IMR-90 (cell line): ENCODE results near the gene ATOH8. TPM values are rescaled to one million over a fixed set of nuclear protein-coding genes. Genes with fewer than 3 reads are reported as not detected.

Experiments used
- ATAC-seq: fragments of 200-7000 bp; cut with Tn5 transposase; 2 replicates; pipeline ENCODE4 v1.9.1; 2020; ENCODE audit warnings: low read depth, mild to moderate bottlenecking, moderate library complexity
- BruUV-seq: library from RNA; stranded (reverse); fragments of 400-500 nt; replicated peaks from 2 replicates; lab custom pipeline; 2021; lab: Mats Ljungman, UMichigan
- CTCF ChIA-PET: fragments of 300-600 bp; formaldehyde crosslinking; extraction: SDS; loops from one replicate; lab custom pipeline; 2021; ENCODE audit warnings: antibody characterized with exemption; lab: Yijun Ruan, JAX
- POLR2A ChIA-PET: fragments of 300-600 bp; sonication (Branson Sonifier 250); formaldehyde crosslinking; loops from one replicate; lab custom pipeline; 2022; ENCODE audit warnings: antibody characterized with exemption; ENCODE audit not compliant: unreplicated experiment; lab: Charles Lee
- DNase-seq: peaks from one replicate; pipeline ENCODE4 v3.0.0; 2013
- H2AFZ ChIP-seq: replicated peaks from 2 replicates; pipeline ENCODE3; 2013; ENCODE audit warnings: low read length, mild to moderate bottlenecking; ENCODE audit not compliant: poor library complexity
- H2AK5ac ChIP-seq: 2 replicates; pipeline ENCODE4 v1.6.1; 2013; ENCODE audit warnings: low read depth, low read length, inconsistent platforms
- H2AK9ac ChIP-seq: replicated peaks from 2 replicates; pipeline ENCODE3; 2013; ENCODE audit warnings: mild to moderate bottlenecking, low read depth, low read length, moderate library complexity; ENCODE audit not compliant: poor library complexity
- H2BK120ac ChIP-seq: 2 replicates; pipeline ENCODE4 v1.6.1; 2013; ENCODE audit warnings: low read depth, low read length, inconsistent platforms
- H2BK15ac ChIP-seq: 3 replicates; pipeline ENCODE4 v1.6.1; 2013; ENCODE audit warnings: low read depth, low read length, inconsistent platforms
- H2BK20ac ChIP-seq: 2 replicates; pipeline ENCODE4 v1.6.1; 2013; ENCODE audit warnings: low read depth, mild to moderate bottlenecking, inconsistent platforms, low read length, moderate library complexity
- H2BK5ac ChIP-seq: 2 replicates; pipeline ENCODE4 v1.6.1; 2013; ENCODE audit warnings: mild to moderate bottlenecking, low read depth, low read length, inconsistent platforms; ENCODE audit not compliant: poor library complexity, severe bottlenecking
- H3K14ac ChIP-seq: replicated peaks from 2 replicates; pipeline ENCODE4 v1.6.1; 2013; ENCODE audit warnings: low read depth, low read length, inconsistent platforms
- H3K18ac ChIP-seq: 2 replicates; pipeline ENCODE4 v1.6.1; 2013; ENCODE audit warnings: low read depth, low read length, control low read depth
- H3K23ac ChIP-seq: 2 replicates; pipeline ENCODE4 v1.6.1; 2013; ENCODE audit warnings: low read depth, low read length, inconsistent platforms
- H3K27ac ChIP-seq: 2 replicates; pipeline ENCODE4 v1.5.1; 2013; ENCODE audit warnings: mild to moderate bottlenecking, control low read depth, low read length; ENCODE audit not compliant: insufficient read depth
- H3K27me3 ChIP-seq: 2 replicates; pipeline ENCODE4 v1.6.1; 2013; ENCODE audit warnings: low read length; ENCODE audit not compliant: control insufficient read depth, insufficient read depth
- H3K36me3 ChIP-seq: 2 replicates; pipeline ENCODE4 v1.6.1; 2013; ENCODE audit warnings: low read length, mixed read lengths; ENCODE audit not compliant: control insufficient read depth, insufficient read depth
- H3K4ac ChIP-seq: 2 replicates; pipeline ENCODE4 v1.6.1; 2013; ENCODE audit warnings: low read depth, low read length, inconsistent platforms
- H3K4me1 ChIP-seq: 2 replicates; pipeline ENCODE4 v1.6.1; 2013; ENCODE audit warnings: low read length, mixed read lengths; ENCODE audit not compliant: control insufficient read depth, insufficient read depth
- H3K4me2 ChIP-seq: 2 replicates; pipeline ENCODE4 v1.6.1; 2013; ENCODE audit warnings: low read depth, mild to moderate bottlenecking, control low read depth, low read length, moderate library complexity
- H3K4me3 ChIP-seq: 2 replicates; pipeline ENCODE4 v1.5.1; 2013; ENCODE audit warnings: low read depth, mild to moderate bottlenecking, control low read depth, low read length, moderate library complexity; ENCODE audit not compliant: insufficient read depth
- H3K56ac ChIP-seq: 2 replicates; pipeline ENCODE4 v1.6.1; 2013; ENCODE audit warnings: low read length, inconsistent platforms; ENCODE audit not compliant: insufficient read depth; ENCODE audit errors: extremely low read depth
- H3K79me1 ChIP-seq, 2 experiments: 2 replicates each; pipeline ENCODE4 v1.6.1; 2013; ENCODE audit warnings: low read length in 2 of 2, inconsistent platforms in 1 of 2, low read depth in 1 of 2
- H3K9ac ChIP-seq: 2 replicates; pipeline ENCODE4 v1.6.1; 2013; ENCODE audit warnings: low read depth, low read length, control low read depth
- H3K9me1 ChIP-seq: 2 replicates; pipeline ENCODE4 v1.6.1; 2013; ENCODE audit warnings: low read length, inconsistent platforms; ENCODE audit not compliant: insufficient read depth
- H3K9me3 ChIP-seq: 2 replicates; pipeline ENCODE4 v1.6.1; 2013; ENCODE audit warnings: low read length; ENCODE audit not compliant: control insufficient read depth, insufficient read depth
- H4K20me1 ChIP-seq: 2 replicates; pipeline ENCODE4 v1.6.1; 2013; ENCODE audit warnings: low read length, inconsistent platforms; ENCODE audit not compliant: insufficient read depth
- H4K5ac ChIP-seq: 2 replicates; pipeline ENCODE4 v1.6.1; 2013; ENCODE audit warnings: mild to moderate bottlenecking, low read depth, low read length, control low read depth
- H4K8ac ChIP-seq, 2 experiments: 2 replicates each; pipeline ENCODE4 v1.6.1; 2013; ENCODE audit warnings: low read depth in 2 of 2, low read length in 2 of 2, control low read depth in 1 of 2, inconsistent platforms in 1 of 2
- H4K91ac ChIP-seq: 2 replicates; pipeline ENCODE4 v1.6.1; 2013; ENCODE audit warnings: low read depth, low read length, inconsistent platforms; ENCODE audit not compliant: insufficient read depth
- BHLHE40 ChIP-seq: fragments of 150-350 bp; IDR thresholded peaks from 2 replicates; pipeline ENCODE4 v1.6.1; 2016; ENCODE audit warnings: mild to moderate bottlenecking, low read depth, low read length
- CEBPB ChIP-seq: IDR thresholded peaks from 2 replicates; pipeline ENCODE4 v1.6.1; 2012; ENCODE audit warnings: low read depth, low read length, improper control_type of control experiment
- CHD1 ChIP-seq: IDR thresholded peaks from 2 replicates; pipeline ENCODE4 v1.6.1; 2012; ENCODE audit warnings: low read depth, low read length, improper control_type of control experiment
- FOS ChIP-seq: fragments of 150-350 bp; IDR thresholded peaks from 2 replicates; pipeline ENCODE4 v1.6.1; 2016; ENCODE audit warnings: low read depth, low read length
- MAFK ChIP-seq: IDR thresholded peaks from 2 replicates; pipeline ENCODE4 v1.6.1; 2012; ENCODE audit warnings: low read depth, low read length, improper control_type of control experiment
- MAZ ChIP-seq: IDR thresholded peaks from 2 replicates; pipeline ENCODE4 v1.6.1; 2012; ENCODE audit warnings: low read depth, mild to moderate bottlenecking, low read length, improper control_type of control experiment, moderate library complexity, borderline replicate concordance
- MXI1 ChIP-seq: IDR thresholded peaks from 2 replicates; pipeline ENCODE4 v1.6.1; 2012; ENCODE audit warnings: low read depth, mild to moderate bottlenecking, low read length, moderate library complexity, borderline replicate concordance
- NFE2L2 ChIP-seq: fragments of 150-350 bp; IDR thresholded peaks from 2 replicates; pipeline ENCODE4 v1.6.1; 2016; ENCODE audit warnings: low read depth, mild to moderate bottlenecking, low read length
- POLR2A ChIP-seq: IDR thresholded peaks from 2 replicates; pipeline ENCODE4 v1.6.1; 2012; ENCODE audit warnings: mild to moderate bottlenecking, low read depth, low read length
- RAD21 ChIP-seq: IDR thresholded peaks from 2 replicates; pipeline ENCODE4 v1.6.1; 2012; ENCODE audit warnings: low read length, improper control_type of control experiment
- RCOR1 ChIP-seq: IDR thresholded peaks from 2 replicates; pipeline ENCODE4 v1.6.1; 2012; ENCODE audit warnings: mild to moderate bottlenecking, low read length, improper control_type of control experiment; ENCODE audit not compliant: insufficient replicate concordance
- RFX5 ChIP-seq: IDR thresholded peaks from 2 replicates; pipeline ENCODE4 v1.8.0; 2012; ENCODE audit warnings: low read depth, mild to moderate bottlenecking, low read length, moderate library complexity
- SMC3 ChIP-seq: fragments of 150-350 bp; IDR thresholded peaks from 2 replicates; pipeline ENCODE4 v1.6.1; 2016; ENCODE audit warnings: low read depth, mild to moderate bottlenecking, antibody characterized with exemption, low read length, moderate library complexity
- WGBS, 2 experiments: methylation state at CpG; one replicate each; pipeline versions ENCODE4 v1.1.5 to v1.1.7; 2013; ENCODE audit warnings: missing lambda C conversion rate in 2 of 2; ENCODE audit not compliant: insufficient read length in 1 of 2; ENCODE audit errors: extremely low coverage in 2 of 2; 5-methylcytosine and 5-hydroxymethylcytosine counted together
- dilution Hi-C: fragments of 300-500 bp; cut with HindIII; formaldehyde crosslinking; loops from one replicate; pipeline ENCODE4 v1.14.3; 2018; ENCODE audit warnings: low sequenced_read_pairs; ENCODE audit not compliant: unreplicated experiment
- in situ Hi-C: fragments of 300-500 bp; cut with MboI; formaldehyde crosslinking; loops from 3 replicates; pipeline ENCODE4 v1.14.3; 2019; ENCODE audit warnings: low sequenced_read_pairs, inconsistent platforms, mixed read lengths
- intact Hi-C: fragments of 100-400 bp; cut with micrococcal nuclease; formaldehyde crosslinking; loops from 2 replicates; pipeline ENCODE4 v1.10.0; 2022
- polyA plus RNA-seq, 3 experiments: library from polyadenylated mRNA; depleted of rRNA; stranded (reverse); fragments of >200 nt; gene quantifications; 2 replicates each; pipeline ENCODE4 v1.2.3, GENCODE V29; 2012; ENCODE audit warnings: low replicate concordance in 1 of 3
- total RNA-seq: library from RNA; depleted of rRNA; stranded (reverse); fragments of >200 nt; gene quantifications from 2 replicates; pipeline ENCODE4 v1.2.3, GENCODE V29; 2012
- TF ChIP-seq, protein P1 (sequence below): conservative IDR thresholded peaks from 2 replicates; pipeline ENCODE4 v1.5.1; 2012; ENCODE audit warnings: mild to moderate bottlenecking, low read depth, low read length, improper control_type of control experiment
- TF ChIP-seq, protein P2 (sequence below): fragments of 150-350 bp; IDR thresholded peaks from 2 replicates; pipeline ENCODE4 v1.6.1; 2016; ENCODE audit warnings: low read depth, mild to moderate bottlenecking, low read length, moderate library complexity, borderline replicate concordance
- TF ChIP-seq, protein P3 (sequence below): fragments of 150-350 bp; IDR thresholded peaks from 2 replicates; pipeline ENCODE4 v1.6.1; 2017; ENCODE audit warnings: mild to moderate bottlenecking, antibody characterized with exemption, low read length, low read depth

Gene ATOH8
- total and polyA plus RNA-seq, 2 of the 4 experiments (the other 2 are of a cell fraction), result 7.9 to 9.0 TPM

DNA sequence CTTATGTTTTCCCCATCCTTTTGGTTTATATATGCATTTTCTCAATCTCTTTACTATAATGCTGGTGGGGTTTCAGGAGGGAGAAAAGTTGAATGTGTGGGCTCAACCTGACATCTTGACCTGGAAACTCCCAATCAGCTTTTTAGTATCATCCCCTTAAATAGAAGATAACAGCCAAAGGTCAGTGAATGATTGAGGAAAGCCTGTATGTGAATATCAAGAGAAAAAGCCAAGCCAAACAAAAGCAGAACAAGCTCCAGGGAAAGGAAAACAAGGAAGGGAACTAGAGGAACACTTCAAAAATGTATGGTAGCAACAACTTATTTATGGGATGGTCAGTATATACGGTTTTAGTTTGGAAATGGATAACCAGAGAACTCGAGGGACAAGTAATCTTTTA is 28.3 kb upstream of the ATOH8 start:
- CTCF ChIA-PET, result interaction anchor here (1.5 to 3.5 kb wide), 2 partner anchors 18 to 88 kb away, joined by 5 to 15 read pairs; no protein-coding TSS in a partner anchor
- no CpG with 5 or more reads among the region's 2 CpGs for WGBS, 2 experiments
- Histone ChIP-seq H3K4me3 (no peak overlapping the region), H3K56ac (no peak overlapping the region), H4K5ac (no peak overlapping the region), H2AK5ac (no peak overlapping the region), H3K27me3 (no peaks in the 10 kb centered on the region), H3K79me1 (no peaks in the 10 kb centered on the region), H3K14ac (no peak overlapping the region), H3K23ac (no peak overlapping the region), H2BK5ac (no peak overlapping the region), H3K18ac (no peak overlapping the region), H2AK9ac (no peak overlapping the region), H3K36me3 (no peaks in the 10 kb centered on the region), H4K20me1 (no peaks in the 10 kb centered on the region), H3K4me1 (peaks cover 5% of the 10 kb centered on the region), H4K91ac (no peak overlapping the region), H2BK20ac (no peak overlapping the region), H2BK120ac (no peak overlapping the region), H2AFZ (no peak overlapping the region), H3K4ac (no peak overlapping the region), H3K27ac (no peak overlapping the region), H3K9ac (no peak overlapping the region), H4K8ac (no peak overlapping the region), H3K9me1 (no peaks in the 10 kb centered on the region; the same call in 1 of the 2 replicates), H3K4me2 (no peak overlapping the region), H3K9me3 (no peaks in the 10 kb centered on the region; the same call in 1 of the 2 replicates), H2BK15ac (no peak overlapping the region)
- ATAC-seq (no peak), DNase-seq (no peak)
- dilution Hi-C loops (no loop called here), in situ Hi-C loops (no loop called here), intact Hi-C loops (no loop called here)
- no peak for TF ChIP-seq CEBPB
- TF ChIP-seq, protein P1, sequence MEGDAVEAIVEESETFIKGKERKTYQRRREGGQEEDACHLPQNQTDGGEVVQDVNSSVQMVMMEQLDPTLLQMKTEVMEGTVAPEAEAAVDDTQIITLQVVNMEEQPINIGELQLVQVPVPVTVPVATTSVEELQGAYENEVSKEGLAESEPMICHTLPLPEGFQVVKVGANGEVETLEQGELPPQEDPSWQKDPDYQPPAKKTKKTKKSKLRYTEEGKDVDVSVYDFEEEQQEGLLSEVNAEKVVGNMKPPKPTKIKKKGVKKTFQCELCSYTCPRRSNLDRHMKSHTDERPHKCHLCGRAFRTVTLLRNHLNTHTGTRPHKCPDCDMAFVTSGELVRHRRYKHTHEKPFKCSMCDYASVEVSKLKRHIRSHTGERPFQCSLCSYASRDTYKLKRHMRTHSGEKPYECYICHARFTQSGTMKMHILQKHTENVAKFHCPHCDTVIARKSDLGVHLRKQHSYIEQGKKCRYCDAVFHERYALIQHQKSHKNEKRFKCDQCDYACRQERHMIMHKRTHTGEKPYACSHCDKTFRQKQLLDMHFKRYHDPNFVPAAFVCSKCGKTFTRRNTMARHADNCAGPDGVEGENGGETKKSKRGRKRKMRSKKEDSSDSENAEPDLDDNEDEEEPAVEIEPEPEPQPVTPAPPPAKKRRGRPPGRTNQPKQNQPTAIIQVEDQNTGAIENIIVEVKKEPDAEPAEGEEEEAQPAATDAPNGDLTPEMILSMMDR, result no peak
- TF ChIP-seq, protein P2, sequence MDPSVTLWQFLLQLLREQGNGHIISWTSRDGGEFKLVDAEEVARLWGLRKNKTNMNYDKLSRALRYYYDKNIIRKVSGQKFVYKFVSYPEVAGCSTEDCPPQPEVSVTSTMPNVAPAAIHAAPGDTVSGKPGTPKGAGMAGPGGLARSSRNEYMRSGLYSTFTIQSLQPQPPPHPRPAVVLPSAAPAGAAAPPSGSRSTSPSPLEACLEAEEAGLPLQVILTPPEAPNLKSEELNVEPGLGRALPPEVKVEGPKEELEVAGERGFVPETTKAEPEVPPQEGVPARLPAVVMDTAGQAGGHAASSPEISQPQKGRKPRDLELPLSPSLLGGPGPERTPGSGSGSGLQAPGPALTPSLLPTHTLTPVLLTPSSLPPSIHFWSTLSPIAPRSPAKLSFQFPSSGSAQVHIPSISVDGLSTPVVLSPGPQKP, result no peak
- no peak for TF ChIP-seq MXI1
- no peak for TF ChIP-seq MAZ
- no peak for TF ChIP-seq NFE2L2
- TF ChIP-seq MAFK, result no peak
- no peak for TF ChIP-seq FOS
- TF ChIP-seq BHLHE40, result no peak
- no peak for TF ChIP-seq RCOR1
- TF ChIP-seq SMC3, result no peak
- TF ChIP-seq POLR2A, result no peak
- no peak for TF ChIP-seq RAD21
- TF ChIP-seq, protein P3, sequence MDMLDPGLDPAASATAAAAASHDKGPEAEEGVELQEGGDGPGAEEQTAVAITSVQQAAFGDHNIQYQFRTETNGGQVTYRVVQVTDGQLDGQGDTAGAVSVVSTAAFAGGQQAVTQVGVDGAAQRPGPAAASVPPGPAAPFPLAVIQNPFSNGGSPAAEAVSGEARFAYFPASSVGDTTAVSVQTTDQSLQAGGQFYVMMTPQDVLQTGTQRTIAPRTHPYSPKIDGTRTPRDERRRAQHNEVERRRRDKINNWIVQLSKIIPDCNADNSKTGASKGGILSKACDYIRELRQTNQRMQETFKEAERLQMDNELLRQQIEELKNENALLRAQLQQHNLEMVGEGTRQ, result no peak
- no peak for TF ChIP-seq RFX5
- TF ChIP-seq CHD1, result no peak
- no TSS peak for BruUV-seq
- POLR2A ChIA-PET, result interaction anchor here (0.6 kb wide), 1 partner anchor 17 kb away, joined by 4 read pairs; no protein-coding TSS in a partner anchor
